Measurements from ENCODE around the gene NIPAL1.
A peak's percentile ranks its signal among the peaks of the same experiment; 100 is the strongest.
"Not testable (repeated sequence)": the region's sequence is repeated elsewhere in the genome, so short reads cannot be mapped to it uniquely, and the experiment has no call there.

NIPAL1 gene

DNA sequence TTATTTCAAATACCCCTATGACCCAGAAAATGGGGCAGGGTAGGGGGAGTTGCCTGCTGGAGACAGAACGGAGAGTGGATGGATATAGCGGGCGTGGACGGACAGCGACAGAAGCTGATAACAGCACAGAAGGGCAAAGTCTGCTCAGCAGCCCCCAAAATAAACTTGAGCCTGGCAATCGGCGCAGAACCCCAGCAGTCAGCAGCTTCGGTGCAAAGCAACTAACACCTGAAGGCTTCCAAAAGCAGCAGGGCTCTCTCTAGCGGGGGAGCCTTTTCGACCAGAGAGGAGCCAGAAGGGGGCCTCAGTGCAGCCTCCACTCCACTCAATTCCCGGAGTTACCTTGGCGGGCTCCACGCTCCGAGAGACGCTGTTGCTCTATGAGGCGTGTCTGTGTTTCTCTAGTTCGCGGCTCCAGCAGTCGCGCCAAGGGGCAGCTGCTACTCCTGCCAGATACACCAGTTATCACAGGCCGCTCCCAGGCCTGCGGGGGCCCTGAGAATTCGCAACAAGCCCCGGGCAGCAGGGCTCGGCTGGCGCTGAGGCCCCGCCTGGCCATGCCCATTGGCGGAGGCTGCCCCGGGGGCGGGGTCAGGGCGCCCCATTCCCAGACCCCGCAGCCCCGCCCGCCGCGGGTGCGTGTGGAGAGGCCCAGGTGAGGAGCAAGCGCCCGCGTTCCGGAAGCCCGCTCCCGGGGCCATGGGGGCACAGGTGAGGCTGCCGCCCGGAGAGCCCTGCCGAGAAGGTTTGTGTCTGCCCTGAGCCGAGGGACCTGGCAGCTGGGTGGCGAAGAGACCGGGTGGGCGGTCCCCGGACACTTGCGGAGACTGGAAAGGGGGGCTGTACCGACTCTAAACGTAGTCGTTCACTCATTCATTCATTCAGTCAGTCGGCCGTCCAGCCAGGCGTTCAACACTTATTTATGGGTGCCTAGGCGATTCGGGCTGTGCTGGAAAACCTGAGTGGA lies at the start of gene NIPAL1, which contains the start of gene CNGA1:
Gene NIPAL1, plus strand, starts transcription at position 632 of the 967 bp plus-strand sequence. Its CDS starts 68 bp downstream, at position 700.
Gene CNGA1, minus strand, starts transcription at position 541 of the 967 bp plus-strand sequence. CDS start 63,992 bp downstream, outside the sequence.
- peak; percentile 77 to 78 for ATAC-seq

DNA sequence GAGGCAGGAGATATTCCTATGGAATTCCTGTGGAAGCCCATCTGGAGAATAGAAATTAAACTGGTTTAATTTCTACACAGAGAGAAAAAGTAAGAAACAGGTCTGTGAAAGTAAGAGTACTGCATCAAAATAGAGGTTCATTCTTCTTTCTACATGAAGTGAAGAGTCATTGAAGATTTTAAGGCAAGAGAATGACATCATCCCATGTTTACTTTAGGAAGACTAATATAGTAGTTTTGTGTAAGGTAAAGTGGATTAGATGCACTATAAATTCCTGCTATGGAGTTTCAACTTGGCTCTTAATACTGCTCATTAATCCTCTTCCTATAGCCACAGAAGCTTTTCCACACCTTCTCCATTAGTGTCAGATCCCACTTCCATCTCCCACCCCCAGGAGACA lies 47.7 kb upstream of the NIPAL1 start:
- ATAC-seq = no peak

DNA sequence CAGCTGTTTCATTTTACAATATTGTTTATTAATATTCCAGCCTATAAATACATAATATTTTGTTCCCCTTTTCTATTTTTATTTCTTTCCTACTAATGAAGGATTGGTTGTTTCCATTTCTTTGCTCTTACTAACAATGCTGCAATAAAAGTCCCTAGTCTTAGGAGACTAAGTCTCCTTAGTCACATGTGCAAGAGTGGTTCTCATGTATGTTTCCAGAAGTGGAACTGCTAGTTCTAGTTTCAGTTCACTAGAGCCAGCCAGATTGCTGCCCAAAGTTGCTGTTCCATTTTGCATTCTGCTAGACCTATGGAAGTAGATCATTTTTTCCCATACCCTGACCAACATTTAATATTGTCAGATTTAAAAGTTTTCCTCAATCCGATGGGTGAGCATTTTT lies 44.4 kb upstream of the NIPAL1 start:
- no peak for ATAC-seq

DNA sequence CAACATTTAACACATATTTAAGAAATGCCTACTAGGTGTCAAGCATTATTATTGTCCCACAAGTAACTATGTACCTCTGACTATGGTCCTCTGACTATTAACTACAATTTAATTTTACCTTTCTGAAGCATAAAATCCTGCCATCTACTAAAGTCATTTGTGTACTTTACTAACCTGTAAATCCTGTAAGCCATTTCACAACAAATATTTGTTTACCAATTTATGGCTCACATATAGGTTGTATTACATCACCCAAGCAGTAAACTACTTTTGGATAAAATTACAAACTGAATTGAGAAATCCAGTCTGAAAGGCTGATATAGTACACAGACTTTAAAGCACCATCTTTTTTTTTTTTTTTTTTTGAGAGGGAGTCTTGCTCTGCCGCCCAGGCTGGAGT lies 43.9 kb upstream of the NIPAL1 start:
- no peak for ATAC-seq

DNA sequence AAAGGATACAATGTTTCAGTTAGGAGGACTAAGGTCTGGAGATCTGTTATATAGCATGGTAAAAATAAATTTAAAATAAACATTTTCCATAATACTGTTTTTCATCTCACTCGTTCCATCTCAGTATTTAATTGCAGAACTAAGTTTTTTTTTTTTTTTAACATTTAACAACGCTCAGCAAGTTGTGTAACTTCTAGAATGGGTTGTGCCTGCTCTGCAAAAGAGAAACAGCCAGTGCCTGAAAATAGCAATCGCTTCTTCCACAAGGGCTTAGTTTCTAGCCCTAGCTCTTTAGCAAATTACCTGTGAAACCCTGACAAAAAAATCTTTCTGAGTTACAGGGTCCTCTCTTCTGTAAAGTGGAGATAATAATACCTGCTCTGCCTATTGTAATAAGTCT lies 42.0 kb upstream of the NIPAL1 start:
- no peak for ATAC-seq

DNA sequence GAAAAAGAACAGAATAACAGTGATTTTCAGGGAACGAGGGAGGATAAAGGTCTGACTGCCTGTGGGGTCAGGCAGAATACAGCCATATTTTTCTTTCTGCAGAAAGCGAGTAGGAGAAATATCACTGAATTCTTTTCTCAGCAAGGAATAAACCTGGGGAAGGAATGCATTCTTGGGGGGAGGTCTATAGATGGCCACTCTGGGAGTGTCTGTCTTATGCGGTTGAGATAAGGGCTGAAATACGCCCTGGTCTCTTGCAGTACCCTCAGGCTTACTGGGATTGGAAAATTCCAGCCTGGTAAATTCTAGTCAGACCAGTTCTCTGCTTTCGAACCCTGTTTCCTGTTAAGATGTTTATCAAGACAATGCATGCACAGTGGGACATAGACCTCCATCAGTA lies 26.4 kb upstream of the NIPAL1 start:
- ATAC-seq = no peak

DNA sequence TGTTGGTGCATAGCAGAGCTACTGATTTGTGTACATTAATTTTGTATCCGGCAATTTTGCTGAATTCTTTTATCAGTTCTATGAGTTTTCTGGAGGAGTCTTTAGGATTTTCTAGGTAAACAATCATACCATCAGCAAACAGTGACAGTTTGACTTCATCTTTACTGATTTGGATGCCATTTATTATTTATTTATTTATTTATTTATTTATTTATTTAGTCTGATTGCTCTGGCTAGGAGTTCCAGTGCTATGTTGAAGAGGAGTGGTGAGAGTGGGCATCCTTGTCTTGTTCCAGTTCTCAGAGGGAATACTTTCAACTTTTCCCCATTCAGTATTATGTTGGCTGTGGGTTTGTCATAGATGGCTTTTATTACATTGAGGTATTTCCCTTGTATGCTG lies 24.1 kb upstream of the NIPAL1 start:
- ATAC-seq = not testable (repeated sequence)

DNA sequence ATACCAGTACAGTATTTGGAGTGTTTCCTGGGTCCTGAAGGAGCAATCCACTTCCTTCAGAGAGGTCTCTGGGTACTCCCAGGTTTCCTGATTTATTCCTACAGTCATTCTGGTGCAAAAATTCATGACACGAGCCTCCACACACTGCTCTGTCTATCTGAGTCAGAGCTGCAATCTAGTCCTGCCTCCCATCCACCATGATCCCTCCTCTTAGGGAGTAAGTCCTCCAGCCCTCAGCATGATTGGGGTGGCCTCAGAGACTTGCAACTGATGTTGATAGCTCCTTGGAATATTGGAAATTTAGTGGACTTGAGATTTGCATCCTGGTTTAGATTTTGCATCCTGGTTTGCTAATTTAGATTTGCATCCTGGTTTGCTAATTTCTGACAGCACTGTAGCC lies 20.6 kb upstream of the NIPAL1 start:
- no peak for ATAC-seq

DNA sequence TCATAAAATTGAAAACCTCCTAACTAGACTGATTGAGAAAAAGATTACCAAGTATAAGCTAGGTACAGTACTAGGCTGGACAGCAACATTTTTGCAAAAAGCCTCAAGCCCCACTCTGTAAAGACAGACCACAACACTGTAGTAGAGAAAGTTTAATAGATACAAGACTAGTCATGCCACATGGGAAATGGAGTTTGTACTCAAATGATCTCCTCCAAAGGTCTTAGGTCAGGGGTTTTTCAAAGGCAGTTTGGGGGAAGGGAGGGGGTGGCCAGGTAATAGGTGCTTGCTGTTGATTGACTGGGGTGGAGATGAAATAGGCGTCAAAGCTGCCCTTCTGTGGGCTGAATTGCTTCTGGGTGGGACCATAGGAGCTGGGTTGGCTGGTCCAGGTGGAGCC lies 14.3 kb upstream of the NIPAL1 start:
- ATAC-seq = no peak

DNA sequence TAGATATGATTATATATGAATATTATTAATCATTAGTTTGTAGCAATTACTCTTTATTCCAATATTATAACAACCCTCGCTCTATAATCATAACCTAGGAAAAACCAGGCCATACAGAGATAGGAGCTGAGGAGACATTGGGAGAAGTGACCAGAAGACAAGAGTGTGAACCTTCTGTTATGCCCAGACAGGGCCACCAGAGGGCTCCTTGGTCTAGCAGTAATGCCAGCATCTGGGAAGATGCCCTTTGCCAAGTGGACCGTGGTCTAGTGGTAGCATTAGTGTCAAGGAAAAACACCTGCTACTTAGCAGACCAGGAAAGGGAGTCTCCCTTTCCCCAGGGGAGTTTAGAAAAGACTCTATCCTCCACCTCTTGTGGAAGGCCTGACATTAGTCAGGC lies 13.0 kb upstream of the NIPAL1 start:
- ATAC-seq = not testable (repeated sequence)

DNA sequence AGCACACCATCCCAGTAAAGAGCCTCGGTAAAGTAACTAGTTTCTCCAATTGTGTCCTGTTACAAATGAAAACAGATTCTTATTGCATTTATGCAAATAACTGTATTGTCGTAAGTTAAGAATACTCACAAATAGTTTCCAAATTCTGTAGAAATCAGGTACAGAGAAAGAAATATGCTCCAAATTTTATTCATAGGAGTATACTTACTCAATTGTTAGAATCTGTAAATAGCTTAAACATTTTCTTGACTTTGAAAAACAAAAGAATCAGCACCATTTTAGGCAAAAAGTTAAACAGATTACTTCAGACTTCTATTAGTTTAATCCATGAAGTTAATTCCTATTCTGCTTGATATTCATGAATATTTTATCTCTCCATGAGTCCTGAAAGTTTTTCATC lies 10.8 kb upstream of the NIPAL1 start:
- ATAC-seq = no peak

DNA sequence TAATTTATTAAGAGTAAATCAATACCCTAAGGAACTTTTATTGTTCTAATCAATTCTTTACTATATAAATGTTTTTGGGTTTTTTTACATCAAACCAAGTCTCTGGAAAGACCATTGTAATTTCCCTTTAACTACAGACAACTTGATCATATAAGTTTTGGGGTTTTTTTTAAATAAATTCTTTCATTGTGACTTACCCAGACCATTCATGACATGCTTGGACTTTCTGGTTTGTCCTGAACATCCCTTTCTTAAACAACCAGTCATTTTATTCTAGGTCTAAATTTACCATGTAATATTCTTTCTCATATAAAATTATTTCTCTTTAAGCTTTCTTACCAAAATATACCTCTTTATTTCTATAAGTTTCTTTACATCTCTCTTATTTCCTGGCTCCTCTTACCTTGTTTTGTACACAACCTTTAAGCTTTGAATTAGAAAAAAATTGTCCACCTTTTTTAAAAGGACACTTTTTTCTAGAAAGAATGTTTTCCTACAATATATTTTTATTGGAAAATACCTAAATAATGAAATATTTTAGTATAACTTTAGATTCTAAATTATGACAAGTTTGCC lies 8.5 kb upstream of the NIPAL1 start:
- no peak for ATAC-seq

DNA sequence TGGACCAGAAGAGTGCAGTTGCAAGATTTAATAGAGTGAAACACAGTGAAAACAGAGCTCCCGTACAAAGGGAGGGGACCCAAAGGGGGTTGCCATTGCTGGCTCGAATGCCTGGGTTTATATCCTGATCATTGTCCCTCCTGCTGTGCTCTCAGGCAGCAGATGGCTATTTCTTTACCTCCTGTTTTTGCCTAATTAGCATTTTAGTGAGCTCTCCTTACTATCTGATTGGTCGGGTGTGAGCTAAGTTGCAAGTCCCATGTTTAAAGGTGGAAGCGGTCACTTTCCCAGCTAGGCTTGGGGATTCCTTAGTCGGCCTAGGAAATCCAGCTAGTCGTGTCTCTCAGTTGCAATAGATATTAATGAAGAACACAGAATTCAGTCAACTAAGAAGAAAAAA lies 5.7 kb upstream of the NIPAL1 start:
- ATAC-seq = not testable (repeated sequence)

DNA sequence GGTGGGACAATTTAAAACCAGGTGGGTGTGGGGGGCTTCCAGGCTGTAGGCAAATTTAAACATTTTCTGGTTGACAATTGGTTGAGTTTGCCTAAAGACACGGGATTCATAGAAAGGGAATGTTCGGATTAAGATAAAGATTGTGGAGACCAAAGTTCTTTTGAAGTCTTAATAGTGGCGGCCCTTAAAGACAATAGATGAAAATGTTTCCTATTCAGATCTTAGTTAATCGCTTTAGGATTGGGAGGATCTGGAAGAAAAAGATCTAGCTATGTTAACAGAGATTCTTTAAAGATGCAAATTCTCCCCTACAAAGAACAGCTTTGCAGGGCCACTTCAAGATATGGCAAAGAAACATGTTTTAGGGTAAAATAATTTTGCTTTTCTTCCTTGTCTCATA lies 4.8 kb upstream of the NIPAL1 start:
- ATAC-seq = no peak

DNA sequence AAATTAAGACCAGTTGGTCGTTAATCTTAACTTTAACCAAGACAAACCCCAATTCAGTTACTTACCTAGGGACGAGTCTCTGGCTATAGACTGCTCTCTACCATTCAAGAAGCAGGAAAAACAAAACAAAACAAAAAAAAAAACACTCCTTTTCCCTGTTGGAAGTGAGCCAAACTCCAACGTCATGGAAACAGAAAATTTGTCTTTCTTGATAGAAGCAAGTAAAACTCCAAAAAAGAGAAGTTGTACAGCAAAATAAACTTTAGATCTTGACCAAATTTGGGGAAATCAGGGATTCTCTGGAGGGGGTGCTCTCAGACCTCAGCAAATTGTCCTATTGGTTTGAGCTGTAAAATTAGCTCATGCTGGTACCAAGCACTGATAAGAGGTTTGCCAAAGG lies 3.7 kb upstream of the NIPAL1 start:
- no peak for ATAC-seq

DNA sequence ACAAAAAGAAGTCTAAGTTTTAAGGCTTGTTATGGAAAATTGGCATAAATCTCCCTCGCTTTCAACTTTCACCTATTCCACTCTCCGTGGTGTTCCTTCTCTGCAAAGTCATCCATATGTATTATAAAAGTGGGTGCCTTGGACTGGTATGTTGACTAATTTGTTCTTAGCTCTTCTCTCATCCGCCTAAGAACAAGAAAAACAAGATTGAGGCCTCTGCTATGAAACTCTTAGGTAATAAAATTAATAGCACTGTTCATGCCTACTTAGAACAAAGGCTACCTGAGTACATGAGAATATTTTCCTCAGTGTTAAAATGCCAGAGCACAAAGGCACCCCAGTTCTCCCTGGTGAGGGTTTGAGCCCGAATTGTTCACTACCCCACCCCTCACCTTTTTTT lies 1.4 kb upstream of the NIPAL1 start:
- no peak for ATAC-seq

DNA sequence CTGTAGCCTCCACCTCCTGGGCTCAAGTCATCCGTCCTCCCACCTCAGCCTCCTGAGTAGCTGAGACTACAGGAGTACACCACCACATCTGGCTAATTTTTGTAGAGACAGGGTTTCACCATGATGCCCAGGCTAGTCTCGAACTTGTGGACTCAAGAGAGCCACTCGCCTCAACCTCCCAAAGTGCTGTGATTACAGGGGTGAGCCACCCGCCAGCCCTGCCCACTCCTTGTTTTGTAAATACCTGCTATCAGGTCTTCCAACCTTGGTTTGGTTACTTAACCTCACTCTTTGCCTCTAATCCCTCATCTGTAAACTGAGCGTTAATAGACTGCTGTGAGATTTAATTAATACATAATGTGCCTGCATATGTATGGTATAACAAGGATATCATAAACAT lies 894 bp upstream of the NIPAL1 start:
- no peak for ATAC-seq

DNA sequence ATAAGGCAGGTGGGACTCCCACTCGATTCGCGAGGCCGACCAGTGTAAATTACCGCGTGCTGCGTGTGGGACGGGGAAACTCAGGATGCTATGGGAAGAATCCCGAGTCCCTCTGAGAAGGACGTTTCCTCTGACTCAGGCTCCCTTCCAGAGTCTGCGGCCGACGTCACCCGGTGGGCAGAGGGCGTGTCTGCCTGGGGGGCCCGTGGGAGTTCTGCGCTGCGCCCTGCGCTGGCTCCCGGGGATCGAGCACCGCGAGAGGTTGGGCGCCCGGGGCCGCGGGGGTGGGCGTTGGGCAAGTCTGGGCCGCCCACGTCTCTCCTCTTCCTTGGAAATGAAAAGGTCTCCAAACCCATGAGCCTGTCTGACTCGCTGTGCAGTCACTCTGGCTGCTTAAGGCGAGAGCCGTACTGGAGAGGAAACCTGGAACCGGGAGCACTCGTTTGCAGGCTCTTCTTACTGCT lies 568 bp downstream of the NIPAL1 start:
- peak in 1 of 2 donors; percentile 17 for ATAC-seq

DNA sequence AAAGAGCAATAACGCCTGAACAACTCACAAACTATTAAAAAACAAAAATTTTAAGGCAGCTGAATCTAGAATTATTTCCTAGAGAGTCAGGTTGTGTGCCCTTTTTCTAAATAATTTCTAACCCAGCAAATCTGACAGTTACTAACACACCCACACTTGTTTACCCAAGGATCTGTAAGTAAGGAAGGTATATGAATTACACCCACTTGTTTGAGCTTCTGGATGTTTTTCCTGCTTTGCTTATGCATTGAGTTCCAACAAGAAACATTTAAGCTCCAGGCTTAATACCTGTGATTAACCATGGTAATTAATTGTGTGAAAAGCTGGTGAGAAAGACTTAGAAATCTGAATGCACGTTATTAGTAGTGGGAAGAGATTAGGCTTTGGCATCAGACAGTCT lies 1.5 kb downstream of the NIPAL1 start:
- no peak for ATAC-seq

DNA sequence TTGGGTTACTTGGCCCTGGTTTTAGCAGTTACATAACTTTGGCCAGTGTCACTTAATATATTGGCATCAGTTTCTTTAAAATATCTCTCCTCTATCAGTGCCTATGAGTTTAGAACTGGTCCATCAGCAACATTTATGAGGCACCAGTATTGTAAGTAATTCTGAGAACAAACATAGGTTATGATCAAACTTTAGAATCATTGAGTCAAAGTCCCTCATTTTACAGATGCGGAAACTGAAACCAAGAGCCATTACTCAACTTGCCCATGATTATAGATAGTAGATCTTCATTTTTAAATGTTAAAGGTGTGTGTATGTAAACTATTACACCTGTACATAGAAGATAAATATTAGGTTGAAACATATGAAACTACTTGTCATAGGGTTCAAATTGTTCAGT lies 4.5 kb downstream of the NIPAL1 start:
- ATAC-seq = peak; percentile 60 to 70

DNA sequence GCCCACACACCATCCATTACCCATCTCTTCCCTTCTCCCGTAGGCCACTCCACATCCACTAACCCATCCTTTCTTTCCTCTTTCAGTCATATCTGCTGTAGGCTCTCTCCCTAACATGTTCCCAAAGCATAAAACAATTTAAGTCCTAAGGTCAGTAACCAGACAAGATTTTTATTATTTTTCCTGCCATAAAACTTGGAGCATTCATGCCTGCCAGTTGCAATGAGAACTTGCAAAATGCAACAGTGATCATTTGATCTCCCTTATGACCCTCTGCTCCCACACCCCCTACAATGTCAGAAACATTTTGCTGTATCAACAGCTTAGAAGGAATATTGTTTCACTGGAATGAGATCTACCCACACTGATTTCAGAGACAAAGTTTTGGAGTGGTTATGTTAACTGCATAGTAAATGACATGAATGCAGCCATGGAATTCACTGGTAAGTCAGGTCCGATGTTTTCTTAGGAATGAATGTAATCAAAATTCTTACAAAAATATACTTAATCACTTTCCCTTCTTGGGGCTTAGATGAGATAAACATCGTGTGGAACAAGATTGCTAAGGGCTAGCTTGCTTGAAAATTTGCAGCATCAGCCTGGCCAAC lies 5.7 kb downstream of the NIPAL1 start:
- ATAC-seq = no peak

DNA sequence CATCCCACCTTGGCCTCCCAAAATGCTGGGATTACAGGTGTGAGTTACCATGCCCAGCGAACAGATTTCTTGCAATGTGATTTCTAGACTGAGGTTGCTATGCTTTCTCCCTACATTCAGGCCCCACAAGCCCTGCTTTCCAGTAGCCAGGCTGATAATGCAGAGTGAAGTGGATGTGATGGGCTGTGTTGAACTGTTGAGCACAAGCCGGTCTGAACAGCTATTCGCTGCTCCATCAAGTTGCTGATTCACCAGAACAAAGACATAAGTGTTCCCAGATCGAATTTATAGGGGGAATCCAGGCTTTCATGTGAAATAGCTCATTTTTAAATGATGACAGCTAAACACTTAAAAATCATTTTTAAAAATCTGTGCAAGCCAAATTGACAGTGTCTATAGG lies 8.0 kb downstream of the NIPAL1 start:
- no peak for ATAC-seq

DNA sequence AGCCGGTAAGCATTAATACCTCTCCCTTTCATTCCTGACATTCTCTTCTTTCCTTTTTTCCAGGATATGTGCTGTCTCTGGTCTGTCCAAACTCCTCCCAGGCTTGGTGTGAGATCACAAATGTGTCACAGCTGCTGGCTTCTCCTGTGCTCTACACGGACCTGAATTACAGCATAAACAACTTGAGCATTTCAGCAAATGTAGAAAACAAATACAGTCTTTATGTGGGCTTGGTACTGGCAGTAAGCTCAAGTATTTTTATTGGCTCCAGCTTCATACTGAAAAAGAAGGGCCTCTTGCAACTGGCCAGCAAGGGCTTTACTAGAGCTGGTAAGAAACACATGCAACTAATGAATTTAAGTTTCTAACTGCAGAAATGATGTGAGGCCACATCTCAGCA lies 8.4 kb downstream of the NIPAL1 start:
- no peak for ATAC-seq

DNA sequence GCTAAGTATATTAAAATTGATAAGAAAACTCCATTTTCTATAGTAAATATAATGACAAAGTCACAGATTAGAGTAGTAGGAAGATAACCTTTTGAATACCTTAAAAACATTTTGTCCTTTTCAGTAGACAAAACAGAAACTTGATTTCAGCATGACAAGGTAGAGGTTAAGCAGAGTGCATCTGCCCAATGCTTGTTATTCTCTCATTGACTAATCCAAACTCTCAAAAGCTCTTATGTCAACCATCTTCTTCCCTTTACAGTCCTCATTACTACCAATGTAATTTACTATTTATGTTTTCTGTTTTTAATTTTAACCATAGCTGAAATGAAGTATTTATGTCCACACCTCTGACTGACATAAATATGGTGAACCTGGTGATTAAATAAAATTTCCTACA lies 11.1 kb downstream of the NIPAL1 start:
- peak; percentile 69 to 71 for ATAC-seq
